HG03103 (cell line): ENCODE results near the gene NECTIN3.

Experiments used
- ATAC-seq: cut with Tn5 transposase; IDR thresholded peaks from one replicate; pipeline ENCODE4 v1.9.1; 2021; ENCODE audit warnings: low read depth; ENCODE audit not compliant: unreplicated experiment

Gene NECTIN3

GRCh38 chr3:111194048-111194447 is 122.4 kb downstream of the NECTIN3 start:
- ATAC-seq: no peak

- ATAC-seq: no peak
Measured at GRCh38 chr3:111197485-111197884, 125.9 kb downstream of the NECTIN3 start.

GRCh38 chr3:111200027-111200426 is 128.4 kb downstream of the NECTIN3 start:
- no peak for ATAC-seq

GRCh38 chr3:111210003-111210711 is 138.5 kb downstream of the NECTIN3 start:
- no peak for ATAC-seq

- no peak for ATAC-seq
Measured at GRCh38 chr3:111210866-111211564, 139.4 kb downstream of the NECTIN3 start.

GRCh38 chr3:111212511-111212910 is 140.9 kb downstream of the NECTIN3 start:
- ATAC-seq: no peak

GRCh38 chr3:111215481-111215880 is 143.9 kb downstream of the NECTIN3 start:
- no peak for ATAC-seq

- no peak for ATAC-seq
Measured at GRCh38 chr3:111218615-111219014, 147.0 kb downstream of the NECTIN3 start.

- no peak for ATAC-seq
Measured at GRCh38 chr3:111227216-111227615, 155.6 kb downstream of the NECTIN3 start.

GRCh38 chr3:111229301-111229700 is 157.7 kb downstream of the NECTIN3 start:
- ATAC-seq: no peak

GRCh38 chr3:111236836-111237713 is 165.5 kb downstream of the NECTIN3 start:
- no peak for ATAC-seq

- no peak for ATAC-seq
Measured at GRCh38 chr3:111237946-111238345, 166.3 kb downstream of the NECTIN3 start.

- ATAC-seq: peak; percentile 95
Measured at GRCh38 chr3:111238885-111239284, 167.3 kb downstream of the NECTIN3 start.

GRCh38 chr3:111241960-111242359 is 170.3 kb downstream of the NECTIN3 start:
- ATAC-seq: no peak
